GM12878 (cell line): ENCODE data around the gene GLT1D1. TPM values are rescaled to one million over a fixed set of nuclear protein-coding genes. Genes with fewer than 3 reads are reported as not detected.

Source experiments
- BRCA1 ChIP-seq: IDR thresholded peaks from 2 replicates; pipeline ENCODE4 v1.6.1; 2011; ENCODE audit warnings: low read depth, low read length, improper control_type of control experiment
- CREM ChIP-seq: IDR thresholded peaks from 2 replicates; pipeline ENCODE4 v1.6.1; 2014; ENCODE audit warnings: antibody characterized with exemption, low read depth
- EP300 ChIP-seq, 2 experiments: fragments of 150-350 bp in 1 of 2; IDR thresholded peaks; 2 replicates each; pipeline ENCODE4 v1.6.1; 2011 to 2012; ENCODE audit warnings: low read depth in 2 of 2, low read length in 2 of 2, borderline replicate concordance in 1 of 2, improper control_type of control experiment in 1 of 2, inconsistent platforms in 1 of 2; ENCODE audit not compliant: control insufficient read depth in 1 of 2
- HDGF ChIP-seq: fragments of 450-650 bp; IDR thresholded peaks from 2 replicates; pipeline ENCODE4 v1.6.1; 2016; ENCODE audit warnings: antibody characterized with exemption
- JUNB ChIP-seq: IDR thresholded peaks from 2 replicates; pipeline ENCODE4 v1.6.1; 2016; ENCODE audit warnings: antibody characterized with exemption, mild to moderate bottlenecking
- NFYB ChIP-seq: IDR thresholded peaks from 2 replicates; pipeline ENCODE4 v1.6.1; 2011; ENCODE audit warnings: low read depth, mild to moderate bottlenecking, low read length, improper control_type of control experiment, moderate library complexity; ENCODE audit not compliant: insufficient read depth
- NR2C1 ChIP-seq: fragments of 450-650 bp; IDR thresholded peaks from 2 replicates; pipeline ENCODE4 v1.6.1; 2017; ENCODE audit warnings: antibody characterized with exemption, mild to moderate bottlenecking, moderate library complexity
- RCOR1 ChIP-seq: conservative IDR thresholded peaks from 2 replicates; pipeline ENCODE4 v1.6.1; 2012; ENCODE audit warnings: low read depth, low read length, improper control_type of control experiment
- SMC3 ChIP-seq: IDR thresholded peaks from 2 replicates; pipeline ENCODE4 v1.6.1; 2011; ENCODE audit warnings: low read length, improper control_type of control experiment, borderline replicate concordance
- STAT1 ChIP-seq: fragments of 450-650 bp; conservative IDR thresholded peaks from 2 replicates; pipeline ENCODE4 v1.6.1; 2014; ENCODE audit warnings: antibody characterized with exemption, mild to moderate bottlenecking
- polyA plus RNA-seq, 11 experiments: library from polyadenylated mRNA; depleted of rRNA in 4 of 11; unstranded in 6 of 11; stranded (reverse) in 5 of 11; fragments of >200 nt; fragmentation: Nextera tagmentation in 4 of 11; fragmentation: Illumina TruSeq in 1 of 11; extraction: Ambion mirVana in 4 of 11; extraction: Trizol in 1 of 11; gene quantifications; 1 replicate in 1 of 11; 2 replicates in 10 of 11; pipeline versions ENCODE4 v1.2.1 to v1.2.3, GENCODE V29; 2011 to 2016; ENCODE audit warnings: inconsistent platforms in 2 of 11, missing spikeins in 2 of 11, low read depth in 1 of 11
- total RNA-seq, 4 experiments: library from RNA; depleted of rRNA in 3 of 4; stranded (reverse); fragments of >200 nt in 3 of 4; fragmentation: Illumina TruSeq in 1 of 4; extraction: Trizol in 1 of 4; gene quantifications; 2 replicates each; pipeline versions ENCODE4 v1.2.1 to v1.2.3, GENCODE V29; 2013 to 2021
- TF ChIP-seq, protein P1 (sequence below): IDR thresholded peaks from 2 replicates; pipeline ENCODE4 v1.6.1; 2012; ENCODE audit warnings: mild to moderate bottlenecking, low read depth, low read length
- TF ChIP-seq, protein P2 (sequence below): fragments of 450-650 bp; IDR thresholded peaks from 2 replicates; pipeline ENCODE4 v1.6.1; 2018; ENCODE audit warnings: borderline replicate concordance, mild to moderate bottlenecking; ENCODE audit not compliant: partially characterized antibody
- TF ChIP-seq, protein P3 (sequence below): IDR thresholded peaks from 2 replicates; pipeline ENCODE4 v1.6.1; 2012; ENCODE audit warnings: improper control_type of control experiment, low read depth, low read length; ENCODE audit not compliant: insufficient replicate concordance
- TF ChIP-seq, protein P4 (sequence below): fragments of 450-650 bp; conservative IDR thresholded peaks from 2 replicates; pipeline ENCODE4 v1.6.1; 2017; ENCODE audit warnings: mild to moderate bottlenecking, moderate library complexity

GLT1D1 gene
- total and polyA plus RNA-seq, 10 of the 15 experiments (the other 5 are each of a cell fraction or from before 2014, with no cell fraction given): 0.42 to 62.8 (median 3.0) TPM

DNA sequence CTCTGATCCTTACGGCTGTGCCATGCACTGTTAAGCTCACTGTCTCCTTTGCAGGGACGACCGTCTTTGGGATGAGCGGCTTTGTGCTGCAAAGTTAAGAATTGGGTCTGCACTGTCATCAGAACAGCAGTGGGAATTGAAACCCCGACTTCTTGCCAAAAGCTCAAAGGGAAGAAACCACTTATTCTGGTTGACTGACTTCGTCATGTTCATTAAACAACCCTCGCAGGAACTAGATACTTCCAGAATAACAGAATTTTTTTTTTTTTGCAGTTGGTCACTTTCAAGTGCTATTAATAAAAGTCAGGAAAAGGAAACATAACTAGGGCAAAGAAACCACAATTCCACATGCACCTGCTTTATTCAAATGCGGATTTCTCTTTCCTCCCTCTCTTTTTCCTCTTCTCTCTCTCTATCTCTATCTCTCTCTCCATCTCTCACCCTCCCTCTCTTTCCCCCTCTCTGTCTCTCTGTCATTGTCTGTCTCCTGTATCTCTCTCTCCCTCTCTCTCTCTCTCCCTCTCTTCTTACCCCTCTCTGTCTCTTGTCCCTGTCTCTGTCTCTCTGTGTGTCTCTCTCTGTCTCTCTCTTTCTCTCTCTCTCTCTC is 12.3 kb upstream of the GLT1D1 start (continued):
- TF ChIP-seq, protein P1, sequence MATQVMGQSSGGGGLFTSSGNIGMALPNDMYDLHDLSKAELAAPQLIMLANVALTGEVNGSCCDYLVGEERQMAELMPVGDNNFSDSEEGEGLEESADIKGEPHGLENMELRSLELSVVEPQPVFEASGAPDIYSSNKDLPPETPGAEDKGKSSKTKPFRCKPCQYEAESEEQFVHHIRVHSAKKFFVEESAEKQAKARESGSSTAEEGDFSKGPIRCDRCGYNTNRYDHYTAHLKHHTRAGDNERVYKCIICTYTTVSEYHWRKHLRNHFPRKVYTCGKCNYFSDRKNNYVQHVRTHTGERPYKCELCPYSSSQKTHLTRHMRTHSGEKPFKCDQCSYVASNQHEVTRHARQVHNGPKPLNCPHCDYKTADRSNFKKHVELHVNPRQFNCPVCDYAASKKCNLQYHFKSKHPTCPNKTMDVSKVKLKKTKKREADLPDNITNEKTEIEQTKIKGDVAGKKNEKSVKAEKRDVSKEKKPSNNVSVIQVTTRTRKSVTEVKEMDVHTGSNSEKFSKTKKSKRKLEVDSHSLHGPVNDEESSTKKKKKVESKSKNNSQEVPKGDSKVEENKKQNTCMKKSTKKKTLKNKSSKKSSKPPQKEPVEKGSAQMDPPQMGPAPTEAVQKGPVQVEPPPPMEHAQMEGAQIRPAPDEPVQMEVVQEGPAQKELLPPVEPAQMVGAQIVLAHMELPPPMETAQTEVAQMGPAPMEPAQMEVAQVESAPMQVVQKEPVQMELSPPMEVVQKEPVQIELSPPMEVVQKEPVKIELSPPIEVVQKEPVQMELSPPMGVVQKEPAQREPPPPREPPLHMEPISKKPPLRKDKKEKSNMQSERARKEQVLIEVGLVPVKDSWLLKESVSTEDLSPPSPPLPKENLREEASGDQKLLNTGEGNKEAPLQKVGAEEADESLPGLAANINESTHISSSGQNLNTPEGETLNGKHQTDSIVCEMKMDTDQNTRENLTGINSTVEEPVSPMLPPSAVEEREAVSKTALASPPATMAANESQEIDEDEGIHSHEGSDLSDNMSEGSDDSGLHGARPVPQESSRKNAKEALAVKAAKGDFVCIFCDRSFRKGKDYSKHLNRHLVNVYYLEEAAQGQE: no peak
- TF ChIP-seq HDGF (peak; percentile 93), SMC3 (no peak; the same call in 1 of the 2 replicates), EP300 (IDR thresholded peaks at IDR 0.05; ENCODE audit: borderline replicate concordance in 1 of 2, control insufficient read depth in 1 of 2, low read depth in 2 of 2, low read length in 2 of 2) (peak; percentile 89 to 97), NFYB (no peak), BRCA1 (no peak), NR2C1 (no peak), JUNB (no peak), STAT1 (no peak), RCOR1 (no peak), CREM (peak; percentile 41; the same call in 1 of the 2 replicates)
- TF ChIP-seq, protein P2, sequence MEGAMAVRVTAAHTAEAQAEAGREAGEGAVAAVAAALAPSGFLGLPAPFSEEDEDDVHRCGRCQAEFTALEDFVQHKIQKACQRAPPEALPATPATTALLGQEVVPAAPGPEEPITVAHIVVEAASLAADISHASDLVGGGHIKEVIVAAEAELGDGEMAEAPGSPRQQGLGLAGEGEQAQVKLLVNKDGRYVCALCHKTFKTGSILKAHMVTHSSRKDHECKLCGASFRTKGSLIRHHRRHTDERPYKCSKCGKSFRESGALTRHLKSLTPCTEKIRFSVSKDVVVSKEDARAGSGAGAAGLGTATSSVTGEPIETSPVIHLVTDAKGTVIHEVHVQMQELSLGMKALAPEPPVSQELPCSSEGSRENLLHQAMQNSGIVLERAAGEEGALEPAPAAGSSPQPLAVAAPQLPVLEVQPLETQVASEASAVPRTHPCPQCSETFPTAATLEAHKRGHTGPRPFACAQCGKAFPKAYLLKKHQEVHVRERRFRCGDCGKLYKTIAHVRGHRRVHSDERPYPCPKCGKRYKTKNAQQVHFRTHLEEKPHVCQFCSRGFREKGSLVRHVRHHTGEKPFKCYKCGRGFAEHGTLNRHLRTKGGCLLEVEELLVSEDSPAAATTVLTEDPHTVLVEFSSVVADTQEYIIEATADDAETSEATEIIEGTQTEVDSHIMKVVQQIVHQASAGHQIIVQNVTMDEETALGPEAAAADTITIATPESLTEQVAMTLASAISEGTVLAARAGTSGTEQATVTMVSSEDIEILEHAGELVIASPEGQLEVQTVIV: no peak
- TF ChIP-seq, protein P3, sequence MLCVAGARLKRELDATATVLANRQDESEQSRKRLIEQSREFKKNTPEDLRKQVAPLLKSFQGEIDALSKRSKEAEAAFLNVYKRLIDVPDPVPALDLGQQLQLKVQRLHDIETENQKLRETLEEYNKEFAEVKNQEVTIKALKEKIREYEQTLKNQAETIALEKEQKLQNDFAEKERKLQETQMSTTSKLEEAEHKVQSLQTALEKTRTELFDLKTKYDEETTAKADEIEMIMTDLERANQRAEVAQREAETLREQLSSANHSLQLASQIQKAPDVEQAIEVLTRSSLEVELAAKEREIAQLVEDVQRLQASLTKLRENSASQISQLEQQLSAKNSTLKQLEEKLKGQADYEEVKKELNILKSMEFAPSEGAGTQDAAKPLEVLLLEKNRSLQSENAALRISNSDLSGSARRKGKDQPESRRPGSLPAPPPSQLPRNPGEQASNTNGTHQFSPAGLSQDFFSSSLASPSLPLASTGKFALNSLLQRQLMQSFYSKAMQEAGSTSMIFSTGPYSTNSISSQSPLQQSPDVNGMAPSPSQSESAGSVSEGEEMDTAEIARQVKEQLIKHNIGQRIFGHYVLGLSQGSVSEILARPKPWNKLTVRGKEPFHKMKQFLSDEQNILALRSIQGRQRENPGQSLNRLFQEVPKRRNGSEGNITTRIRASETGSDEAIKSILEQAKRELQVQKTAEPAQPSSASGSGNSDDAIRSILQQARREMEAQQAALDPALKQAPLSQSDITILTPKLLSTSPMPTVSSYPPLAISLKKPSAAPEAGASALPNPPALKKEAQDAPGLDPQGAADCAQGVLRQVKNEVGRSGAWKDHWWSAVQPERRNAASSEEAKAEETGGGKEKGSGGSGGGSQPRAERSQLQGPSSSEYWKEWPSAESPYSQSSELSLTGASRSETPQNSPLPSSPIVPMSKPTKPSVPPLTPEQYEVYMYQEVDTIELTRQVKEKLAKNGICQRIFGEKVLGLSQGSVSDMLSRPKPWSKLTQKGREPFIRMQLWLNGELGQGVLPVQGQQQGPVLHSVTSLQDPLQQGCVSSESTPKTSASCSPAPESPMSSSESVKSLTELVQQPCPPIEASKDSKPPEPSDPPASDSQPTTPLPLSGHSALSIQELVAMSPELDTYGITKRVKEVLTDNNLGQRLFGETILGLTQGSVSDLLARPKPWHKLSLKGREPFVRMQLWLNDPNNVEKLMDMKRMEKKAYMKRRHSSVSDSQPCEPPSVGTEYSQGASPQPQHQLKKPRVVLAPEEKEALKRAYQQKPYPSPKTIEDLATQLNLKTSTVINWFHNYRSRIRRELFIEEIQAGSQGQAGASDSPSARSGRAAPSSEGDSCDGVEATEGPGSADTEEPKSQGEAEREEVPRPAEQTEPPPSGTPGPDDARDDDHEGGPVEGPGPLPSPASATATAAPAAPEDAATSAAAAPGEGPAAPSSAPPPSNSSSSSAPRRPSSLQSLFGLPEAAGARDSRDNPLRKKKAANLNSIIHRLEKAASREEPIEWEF: peak; percentile 43
- TF ChIP-seq, protein P4, sequence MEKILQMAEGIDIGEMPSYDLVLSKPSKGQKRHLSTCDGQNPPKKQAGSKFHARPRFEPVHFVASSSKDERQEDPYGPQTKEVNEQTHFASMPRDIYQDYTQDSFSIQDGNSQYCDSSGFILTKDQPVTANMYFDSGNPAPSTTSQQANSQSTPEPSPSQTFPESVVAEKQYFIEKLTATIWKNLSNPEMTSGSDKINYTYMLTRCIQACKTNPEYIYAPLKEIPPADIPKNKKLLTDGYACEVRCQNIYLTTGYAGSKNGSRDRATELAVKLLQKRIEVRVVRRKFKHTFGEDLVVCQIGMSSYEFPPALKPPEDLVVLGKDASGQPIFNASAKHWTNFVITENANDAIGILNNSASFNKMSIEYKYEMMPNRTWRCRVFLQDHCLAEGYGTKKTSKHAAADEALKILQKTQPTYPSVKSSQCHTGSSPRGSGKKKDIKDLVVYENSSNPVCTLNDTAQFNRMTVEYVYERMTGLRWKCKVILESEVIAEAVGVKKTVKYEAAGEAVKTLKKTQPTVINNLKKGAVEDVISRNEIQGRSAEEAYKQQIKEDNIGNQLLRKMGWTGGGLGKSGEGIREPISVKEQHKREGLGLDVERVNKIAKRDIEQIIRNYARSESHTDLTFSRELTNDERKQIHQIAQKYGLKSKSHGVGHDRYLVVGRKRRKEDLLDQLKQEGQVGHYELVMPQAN: no peak
